Activated CD4-positive, alpha-beta T cell treated with anti-CD3 and anti-CD28 coated beads for 48 hours (primary cell): ENCODE data around the gene ADCY4.
"Not testable (repeated sequence)": the region's sequence is repeated elsewhere in the genome, so short reads cannot be mapped to it uniquely, and the experiment has no call there.

ENCODE experiments used
- DNase-seq: peaks from one replicate; pipeline ENCODE4 v3.0.0-alpha.2; 2020

Gene ADCY4

DNA sequence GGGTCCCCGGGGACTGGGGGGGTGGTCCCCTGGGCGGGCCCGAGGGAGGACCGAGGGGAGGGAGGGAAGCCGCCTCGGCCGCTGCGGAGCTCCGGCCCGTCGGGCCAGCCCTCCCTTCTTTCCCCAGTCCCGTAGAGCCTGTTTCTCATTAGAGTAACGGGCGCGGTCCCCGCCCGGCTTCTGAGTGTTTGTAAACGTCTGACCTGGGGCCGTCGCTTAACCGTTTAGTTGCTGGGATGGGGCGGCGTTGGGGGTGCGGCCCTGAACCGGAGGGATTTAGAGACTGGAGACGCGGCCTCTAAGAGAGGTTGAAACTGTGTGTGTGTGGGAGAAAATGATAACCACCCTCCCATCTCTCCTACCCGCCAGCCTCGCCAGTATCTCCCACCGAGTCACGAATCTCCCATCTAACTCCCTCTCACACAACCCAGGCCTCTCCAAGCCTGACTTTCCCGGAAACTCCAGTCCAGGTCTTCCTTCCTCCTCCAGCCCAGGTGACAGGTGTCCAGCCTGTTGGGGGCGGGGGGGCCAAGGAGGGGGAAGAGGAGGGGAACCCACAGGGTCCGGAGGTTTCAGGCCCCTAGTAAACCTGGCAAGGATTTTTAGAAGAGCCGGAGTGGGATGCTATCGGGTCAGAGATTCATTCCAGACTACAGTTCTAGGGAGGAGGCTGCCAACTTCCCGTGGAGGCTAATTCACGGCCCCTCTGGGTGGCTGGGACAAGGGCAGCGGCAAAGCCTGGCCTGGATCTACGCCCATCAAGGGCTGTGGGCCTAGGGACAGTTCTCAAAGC is 32.0 kb upstream of the ADCY4 start:
- DNase-seq = peak; percentile 50

DNA sequence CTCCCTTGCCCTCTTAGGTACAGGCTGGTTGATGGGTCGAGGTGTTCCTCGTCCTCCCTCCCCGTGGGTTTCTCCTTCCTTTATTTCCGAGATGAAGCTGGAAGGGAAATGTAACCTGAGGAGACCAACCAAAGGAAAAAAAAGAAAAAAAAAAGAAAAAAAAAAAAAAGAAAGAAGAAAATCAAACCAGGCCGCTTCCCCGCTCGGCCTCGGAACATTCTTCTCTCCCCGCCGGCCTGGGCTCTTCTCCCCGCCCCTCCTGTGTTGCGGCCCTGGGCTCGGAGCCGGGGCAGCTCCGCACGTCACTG is 31.5 kb upstream of the ADCY4 start:
- no peak for DNase-seq

DNA sequence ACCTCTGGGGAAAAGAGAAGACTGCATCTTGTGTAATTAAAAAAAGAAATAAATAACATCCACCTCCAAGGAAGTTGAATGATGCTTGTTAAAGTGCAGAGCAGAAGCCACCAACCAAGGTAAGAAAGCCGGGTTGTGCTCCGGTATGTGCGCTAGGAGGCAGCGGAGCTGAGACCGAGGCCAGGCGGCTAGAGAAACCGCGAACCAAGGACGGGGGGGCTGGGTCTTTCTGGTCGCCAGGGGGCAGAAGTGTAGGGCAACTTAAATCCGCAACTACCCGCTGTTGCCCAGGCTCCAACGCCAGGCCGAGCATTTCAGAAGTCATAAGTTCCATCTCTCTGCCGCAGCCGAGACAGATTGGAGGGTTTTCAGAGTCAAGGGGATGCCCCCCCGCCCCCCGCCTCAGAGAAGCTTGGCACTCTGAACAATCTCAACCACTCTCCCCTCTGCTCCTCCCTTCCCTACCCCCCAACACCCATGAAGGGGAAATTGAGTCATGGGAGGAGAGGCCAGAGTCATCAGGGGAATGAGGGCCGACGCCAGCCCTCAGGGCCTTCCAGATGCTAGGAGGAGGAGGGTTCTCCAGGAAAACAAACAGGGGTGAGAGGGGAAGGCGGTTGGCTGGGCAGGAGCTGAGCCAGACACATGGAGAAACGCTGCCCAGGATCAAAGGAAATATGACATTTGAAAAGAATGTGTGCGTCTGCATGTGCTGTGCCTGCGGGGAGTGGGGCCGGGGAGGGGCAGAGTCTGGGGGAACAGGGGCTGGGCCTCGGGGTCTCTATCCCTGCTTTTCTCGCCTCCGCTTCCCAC is 30.9 kb upstream of the ADCY4 start:
- peak; percentile 85 for DNase-seq

DNA sequence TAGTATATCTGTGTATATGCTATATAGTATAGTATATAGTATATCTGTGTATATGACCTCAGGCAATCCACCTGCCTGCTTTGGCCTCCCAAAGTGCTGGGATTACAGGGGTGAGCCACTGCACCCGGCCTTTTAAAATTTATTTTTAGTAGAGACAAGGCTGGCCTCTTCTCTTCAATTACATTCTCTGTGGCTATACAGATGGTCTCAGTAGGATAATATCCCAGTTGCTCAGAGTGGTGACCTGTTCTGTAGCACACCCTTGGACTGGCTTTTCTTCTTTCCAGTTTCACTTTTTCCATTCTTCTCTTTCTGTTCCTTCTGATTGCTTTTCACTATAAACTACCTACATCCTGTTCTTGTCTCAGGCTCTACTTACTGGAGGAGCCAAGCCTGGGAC is 30.0 kb upstream of the ADCY4 start:
- no peak for DNase-seq

DNA sequence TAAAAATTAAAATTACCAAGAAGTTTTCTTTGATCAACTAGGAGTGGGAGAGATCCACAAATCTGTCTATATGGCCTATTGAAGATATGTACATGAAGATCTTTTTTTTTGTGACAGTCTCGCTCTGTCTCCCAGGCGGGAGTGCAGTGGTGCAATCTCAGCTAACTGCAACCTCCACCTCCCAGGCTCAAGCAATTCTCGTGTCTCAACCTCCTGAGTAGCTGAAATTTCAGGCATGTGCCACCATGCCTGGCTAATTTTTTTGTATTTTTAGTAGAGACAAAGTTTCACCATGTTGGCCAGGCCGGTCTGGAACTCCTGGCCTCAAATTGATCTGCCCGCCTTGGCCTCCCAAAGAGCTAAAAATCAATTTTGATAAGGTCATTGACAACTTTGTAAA is 28.5 kb upstream of the ADCY4 start:
- no peak for DNase-seq

DNA sequence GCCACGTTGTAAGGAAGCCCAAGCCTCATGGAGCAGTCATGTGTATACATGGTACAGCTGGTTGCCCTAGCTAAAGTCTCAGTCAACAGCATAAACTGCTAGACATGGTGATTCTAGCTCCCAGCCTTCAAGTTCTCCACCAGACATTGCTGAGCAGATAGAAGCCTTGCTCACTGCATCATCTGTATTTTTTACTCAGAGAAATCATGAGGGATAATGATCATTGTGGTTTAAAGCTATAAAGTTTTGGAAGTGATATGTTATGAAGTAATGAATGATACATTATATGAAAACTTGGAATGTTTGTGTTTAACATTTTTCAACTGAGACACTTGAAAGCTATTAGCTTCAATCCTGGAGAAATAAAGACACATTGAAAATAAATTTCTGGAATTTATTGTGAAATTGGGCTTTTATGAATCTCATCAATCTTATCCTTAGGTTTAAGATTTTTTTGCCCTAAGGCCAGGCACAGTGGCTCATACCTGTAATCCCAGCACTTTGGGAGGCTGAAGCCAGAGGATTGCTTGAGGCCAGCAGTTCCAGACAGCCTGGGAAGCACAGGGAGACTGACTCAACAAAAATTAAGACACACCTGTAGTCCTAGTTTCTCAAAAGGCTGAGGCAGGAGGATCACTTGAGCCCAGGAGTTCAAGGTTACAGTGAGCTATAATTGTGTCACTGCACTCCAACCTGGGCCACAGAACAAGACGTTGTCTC is 27.5 kb upstream of the ADCY4 start:
- no peak for DNase-seq

DNA sequence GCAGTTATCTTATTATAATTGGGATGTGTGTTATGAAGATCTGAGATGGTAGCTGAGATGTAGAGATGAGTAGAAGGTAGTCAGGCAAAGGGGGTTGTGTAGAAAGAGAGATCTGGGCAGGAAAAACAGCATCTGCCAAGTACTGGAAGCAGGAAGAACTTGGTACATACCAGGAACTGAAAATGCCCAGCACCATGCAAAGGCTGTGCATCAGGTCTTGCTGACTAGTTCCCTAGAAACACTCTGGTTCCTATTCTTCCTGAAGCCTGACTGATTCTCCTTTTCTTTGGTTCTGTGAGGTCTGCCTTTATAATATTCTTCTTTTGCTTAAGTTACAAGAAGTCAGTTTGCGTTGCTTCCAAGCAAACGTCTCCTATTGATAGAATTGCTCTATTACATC is 26.5 kb upstream of the ADCY4 start:
- DNase-seq = no peak

DNA sequence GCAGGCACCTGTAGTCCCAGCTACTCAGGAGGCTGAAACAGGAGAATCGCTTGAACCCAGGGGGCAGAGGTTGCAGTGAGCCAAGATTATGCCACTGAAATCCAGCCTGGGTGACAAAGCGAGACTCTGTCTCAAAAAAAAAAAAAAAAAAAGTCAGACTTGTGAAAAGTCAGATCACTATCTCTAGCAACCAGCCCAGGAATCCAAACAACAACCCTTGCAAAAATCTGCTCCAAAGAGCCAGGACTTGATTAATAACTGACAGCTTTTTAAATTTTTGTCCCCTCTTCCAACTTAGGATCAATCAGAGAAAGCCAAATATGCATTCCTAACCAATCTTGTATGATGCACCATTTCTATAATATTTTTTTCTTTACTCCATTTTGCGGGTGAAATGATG is 25.4 kb upstream of the ADCY4 start:
- no peak for DNase-seq

DNA sequence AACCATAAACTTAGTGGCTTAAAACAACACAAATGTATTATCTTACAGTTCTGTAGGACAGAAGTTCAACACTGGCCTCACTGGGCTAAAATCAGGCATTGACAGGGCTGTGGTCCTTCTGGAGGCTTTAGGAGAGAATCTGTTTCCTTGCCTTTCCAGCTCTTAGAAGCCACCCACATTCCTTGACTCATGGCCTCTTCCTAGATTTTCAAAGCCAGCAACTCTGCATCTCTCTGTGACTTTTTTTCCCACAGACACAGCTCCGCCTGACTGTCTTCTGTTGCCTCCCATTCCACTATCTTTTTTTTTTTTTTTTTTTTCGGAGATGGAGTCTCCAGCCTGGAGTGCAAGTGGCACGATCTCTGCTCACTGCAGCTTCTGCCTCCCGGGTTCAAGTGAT is 21.3 kb upstream of the ADCY4 start:
- no peak for DNase-seq

DNA sequence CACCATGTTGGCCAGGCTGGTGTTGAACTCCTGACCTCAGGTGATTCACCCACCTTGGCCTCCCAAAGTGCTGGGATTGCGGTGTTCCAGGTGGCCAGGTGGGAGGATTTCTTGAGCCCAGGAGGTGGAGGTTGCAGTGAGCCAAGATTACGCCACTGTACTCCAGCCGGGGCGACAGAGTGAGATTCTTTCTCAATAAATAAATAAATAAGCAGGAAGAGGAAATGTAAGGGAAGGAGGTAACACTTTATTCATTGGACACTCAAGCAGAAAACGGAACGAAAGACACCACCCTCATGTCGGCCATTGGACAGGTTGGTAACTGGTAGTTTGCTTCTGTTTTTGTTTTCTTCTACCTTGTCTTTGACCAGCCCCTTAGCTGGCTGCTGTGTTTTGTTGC is 20.1 kb upstream of the ADCY4 start:
- DNase-seq = no peak

DNA sequence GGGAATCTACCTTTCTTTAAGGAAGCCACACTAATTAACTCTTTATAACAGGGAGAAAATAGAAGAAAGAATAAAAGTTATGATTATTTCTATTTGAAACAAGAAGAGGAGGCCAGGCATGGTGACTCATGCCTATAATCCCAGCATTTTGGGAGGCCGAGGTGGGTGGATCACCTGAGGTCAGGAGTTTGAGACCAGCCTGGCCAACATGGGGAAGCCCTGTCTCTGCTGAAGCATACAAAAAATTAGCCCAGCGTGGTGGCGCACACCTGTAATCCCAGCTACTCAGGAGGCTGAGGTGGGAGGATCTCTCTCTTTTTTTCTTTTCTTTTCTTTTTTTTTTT is 19.6 kb upstream of the ADCY4 start:
- DNase-seq = not testable (repeated sequence)

DNA sequence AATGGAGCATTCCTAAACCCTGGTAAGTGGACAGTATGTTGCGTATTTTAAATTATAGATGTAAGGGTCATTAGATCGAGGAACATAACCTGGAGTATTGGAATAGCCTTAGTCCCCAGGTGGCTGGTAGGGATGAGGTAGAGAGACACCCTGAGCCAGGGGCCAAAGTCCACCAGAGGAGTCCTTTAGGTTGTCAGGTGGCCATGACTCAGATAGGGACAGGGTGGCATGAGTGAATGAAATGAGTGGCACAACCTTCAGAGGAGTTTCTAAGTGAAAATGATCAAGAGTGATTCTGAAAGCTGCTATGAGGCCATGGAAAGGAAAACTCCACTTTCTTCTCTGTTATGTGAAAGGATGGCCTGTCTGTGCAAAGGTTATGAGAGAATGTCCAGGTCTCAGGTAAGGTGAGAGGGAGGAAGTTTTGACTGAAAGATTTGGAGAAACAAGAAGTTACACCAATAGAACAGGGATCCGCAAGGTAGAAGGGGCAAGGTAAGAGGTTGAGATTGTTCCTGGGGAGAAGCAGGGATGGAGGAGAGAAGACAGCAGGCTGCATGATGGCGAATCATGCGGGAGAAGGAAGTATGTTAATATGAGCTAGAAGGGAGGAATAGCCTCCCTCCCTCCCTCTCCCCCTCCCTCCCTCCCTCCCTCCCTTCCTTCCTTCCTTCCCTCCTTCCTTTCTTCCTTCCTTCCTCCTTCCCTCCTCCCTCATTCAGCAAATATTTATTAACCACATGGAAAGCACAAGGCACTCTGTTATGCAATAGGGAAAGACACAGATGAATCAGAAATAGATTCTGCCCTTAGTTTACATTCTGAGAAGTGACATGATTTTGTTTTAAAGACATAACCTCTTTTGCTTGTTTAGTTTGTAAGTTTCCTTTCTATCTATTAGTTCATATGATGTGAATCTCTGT is 18.9 kb upstream of the ADCY4 start:
- no peak for DNase-seq

DNA sequence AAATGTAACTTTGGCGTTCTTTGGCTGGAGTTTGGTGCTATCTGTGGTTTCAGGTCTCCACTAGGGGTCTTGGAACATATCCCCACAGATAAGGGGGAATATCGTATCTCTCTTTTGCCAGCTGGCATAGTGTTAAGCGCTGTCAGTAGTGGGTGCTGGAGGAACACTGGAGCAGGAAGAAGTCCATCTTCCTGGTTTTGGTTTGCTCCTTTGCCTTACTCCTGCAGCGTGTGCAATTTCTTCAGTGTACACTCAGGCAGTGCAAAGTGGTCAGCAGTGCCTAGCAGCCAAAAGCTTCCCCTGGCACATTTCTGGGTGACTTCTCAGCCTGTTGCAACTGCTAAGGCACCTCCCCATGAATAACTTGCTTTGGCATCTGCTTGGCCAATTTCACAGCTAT is 16.6 kb upstream of the ADCY4 start:
- no peak for DNase-seq

DNA sequence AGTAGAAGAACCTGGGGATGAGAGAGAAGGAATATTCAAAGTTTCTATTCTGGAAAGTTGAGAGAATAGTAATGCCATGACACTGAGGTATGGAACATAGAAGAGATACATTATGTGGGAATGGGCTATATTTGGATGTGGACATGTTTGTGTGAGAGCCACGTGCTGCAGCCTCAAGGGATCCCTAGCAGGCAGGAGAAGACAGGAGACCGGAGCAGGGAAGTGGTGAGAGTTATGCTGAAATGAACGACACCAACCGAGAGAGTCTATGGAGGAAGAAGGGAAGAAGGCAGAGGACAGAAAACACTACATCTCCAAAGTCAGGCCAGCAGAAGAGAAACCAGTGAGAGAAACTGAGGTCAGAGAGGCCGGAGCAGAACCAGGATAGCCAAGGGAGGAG is 14.9 kb upstream of the ADCY4 start:
- no peak for DNase-seq

DNA sequence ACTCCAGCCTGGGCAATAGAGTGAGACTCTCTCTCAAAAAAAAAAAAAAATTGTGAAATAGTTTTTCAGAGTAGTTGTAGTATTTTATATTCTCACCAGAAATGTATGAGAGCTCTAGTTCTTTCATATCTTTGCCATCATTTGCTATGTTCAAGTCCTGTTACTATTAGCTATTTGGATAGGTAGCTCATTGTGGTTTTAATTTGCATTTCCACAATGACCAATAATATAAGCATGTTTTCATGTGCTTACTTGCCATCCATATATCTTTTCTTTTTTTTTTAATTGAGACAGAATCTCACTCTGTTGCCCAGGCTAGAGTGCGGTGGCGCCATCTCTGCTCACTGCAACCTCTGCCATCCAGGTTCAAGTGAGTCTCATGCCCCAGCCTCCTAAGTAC is 13.3 kb upstream of the ADCY4 start:
- DNase-seq = no peak

DNA sequence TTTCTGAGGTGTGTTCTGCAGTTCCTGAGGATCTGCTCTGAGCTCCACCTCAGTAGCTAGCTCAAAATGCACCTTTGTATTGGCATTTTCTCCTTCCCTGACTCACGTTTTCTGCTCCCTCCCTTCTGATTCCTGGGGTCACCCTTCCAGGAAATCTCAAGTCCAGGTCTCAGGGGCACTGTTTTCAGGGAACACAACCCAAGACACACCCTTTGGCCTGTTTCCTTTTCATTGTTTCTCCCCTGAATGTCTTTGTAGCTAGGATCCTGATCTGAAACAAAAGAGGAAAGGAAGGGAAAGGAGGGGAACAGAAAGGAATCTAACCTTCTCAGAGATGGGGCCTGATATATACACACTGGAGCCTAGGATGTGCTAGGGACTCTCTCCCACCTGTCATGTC is 12.3 kb upstream of the ADCY4 start:
- no peak for DNase-seq

DNA sequence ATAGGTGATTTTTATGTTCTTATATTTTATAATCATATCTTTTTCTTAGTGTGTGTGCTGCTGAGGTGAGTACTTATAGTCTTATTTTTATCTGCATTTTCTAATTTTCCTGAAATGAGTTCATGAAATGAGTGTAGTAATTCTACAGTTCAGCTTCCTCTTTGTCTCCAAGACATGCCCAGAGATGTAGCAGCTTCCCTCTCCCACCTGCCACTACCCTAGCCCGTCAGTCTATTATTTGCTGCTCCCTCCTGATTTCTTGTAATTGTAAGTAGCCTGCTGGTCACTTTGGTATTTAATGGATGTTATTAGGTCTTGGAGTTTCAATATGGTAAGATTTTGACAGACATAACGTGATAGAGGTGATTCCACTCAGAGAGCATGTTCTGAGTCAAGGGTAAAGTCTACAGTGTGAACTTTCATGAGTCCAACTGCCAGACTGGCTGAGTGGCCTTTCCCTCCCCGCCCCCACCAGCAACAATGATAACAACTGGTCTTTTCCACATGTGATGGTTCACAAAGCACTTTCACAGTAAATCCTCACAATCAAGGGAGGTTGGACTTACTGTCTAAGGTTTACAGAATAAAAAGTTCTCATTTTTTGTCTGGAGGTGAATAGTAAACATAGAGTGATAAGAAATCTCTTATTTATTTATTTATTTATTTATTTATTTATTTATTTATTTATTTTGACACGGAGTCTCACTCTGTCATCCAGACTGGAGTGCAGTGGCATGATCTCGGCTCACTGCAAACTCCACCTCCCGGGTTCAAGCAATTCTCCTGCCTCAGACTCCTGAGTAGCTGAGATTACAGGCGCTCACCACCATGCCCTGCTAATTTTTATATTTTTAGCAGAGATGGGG is 9.2 kb upstream of the ADCY4 start:
- DNase-seq = no peak

DNA sequence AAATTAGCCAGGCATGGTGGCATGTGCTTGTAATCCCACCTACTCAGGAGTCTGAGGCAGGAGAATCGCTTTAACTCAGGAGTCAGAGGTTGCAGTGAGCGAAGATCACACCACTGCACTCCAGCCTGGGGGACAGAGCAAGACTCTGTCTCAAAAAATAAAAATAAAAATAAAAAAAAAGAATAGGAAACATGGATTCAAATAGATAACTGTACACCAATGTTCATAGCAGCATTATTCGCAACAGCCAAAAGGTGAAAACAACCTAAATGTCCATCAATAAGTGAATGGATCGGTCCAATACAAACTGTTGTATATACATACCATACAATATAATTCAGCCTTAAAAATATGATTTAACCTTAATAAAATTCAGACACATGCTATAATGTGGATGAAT is 8.0 kb upstream of the ADCY4 start:
- DNase-seq = no peak

DNA sequence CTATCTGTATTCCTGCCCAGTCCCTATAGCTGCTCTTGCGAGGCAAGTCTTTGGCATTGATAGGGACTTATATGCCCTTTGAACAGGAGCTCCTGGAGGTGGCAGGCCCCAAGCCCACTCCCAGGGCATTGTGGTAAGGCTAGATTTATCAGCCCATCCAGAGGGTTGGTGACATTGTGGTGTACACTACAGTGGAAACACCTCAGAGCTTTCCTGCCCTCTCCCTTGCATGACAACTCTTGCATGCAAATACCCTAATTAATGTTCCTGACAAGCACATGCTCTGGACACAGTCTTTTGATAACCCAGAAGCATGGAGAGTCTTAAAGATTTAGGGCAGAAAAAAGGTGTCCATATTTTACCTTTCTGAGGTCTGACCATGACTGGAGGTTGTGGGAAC is 5.7 kb upstream of the ADCY4 start:
- DNase-seq = no peak

DNA sequence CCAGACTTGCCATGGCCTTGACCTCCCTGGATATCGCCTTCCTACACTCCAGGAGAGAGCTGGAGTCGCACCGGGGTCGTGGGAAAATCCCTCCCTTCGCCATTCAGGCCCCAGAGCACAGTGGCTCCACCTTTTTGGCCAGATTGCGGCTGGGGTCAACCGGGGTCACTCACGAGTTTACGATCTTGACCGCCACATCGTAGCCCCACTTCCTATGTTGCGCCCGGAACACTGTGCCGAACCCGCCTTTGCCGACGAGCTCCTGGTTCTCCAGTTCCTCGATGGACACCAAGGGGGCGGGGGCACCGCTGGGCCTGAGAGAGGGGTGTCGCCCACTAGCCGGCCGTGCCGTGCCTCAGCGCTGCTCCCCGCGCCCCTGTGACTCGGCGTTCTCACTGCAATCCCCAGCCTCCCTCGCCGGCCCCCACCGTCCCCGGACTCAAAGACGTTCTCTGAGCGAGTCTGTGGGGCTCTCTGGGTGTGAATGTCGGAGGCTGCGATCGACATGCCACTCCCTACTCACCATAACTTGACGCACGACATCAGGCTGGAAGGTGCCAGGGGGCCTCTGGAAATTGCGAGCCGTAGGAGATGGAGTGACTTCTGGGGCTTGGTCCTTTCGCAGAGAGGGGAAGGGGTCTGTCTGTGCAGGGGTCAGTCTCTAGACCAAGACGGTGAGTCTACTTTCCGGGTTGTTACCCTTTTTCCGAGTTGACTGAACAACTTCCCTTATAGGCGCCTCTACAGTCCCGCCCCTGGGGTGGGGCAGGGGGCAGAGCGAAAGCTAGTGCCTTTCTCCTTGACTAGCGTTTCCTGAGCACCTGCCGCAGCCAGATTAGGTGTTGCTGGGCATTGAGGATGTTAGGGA is 4.6 kb upstream of the ADCY4 start, which contains the start of gene RIPK3:
RIPK3 (minus strand) TSS at position 708 of the 868 bp plus-strand sequence; CDS start at position 543, 165 bp downstream.
- DNase-seq = peak; percentile 76

DNA sequence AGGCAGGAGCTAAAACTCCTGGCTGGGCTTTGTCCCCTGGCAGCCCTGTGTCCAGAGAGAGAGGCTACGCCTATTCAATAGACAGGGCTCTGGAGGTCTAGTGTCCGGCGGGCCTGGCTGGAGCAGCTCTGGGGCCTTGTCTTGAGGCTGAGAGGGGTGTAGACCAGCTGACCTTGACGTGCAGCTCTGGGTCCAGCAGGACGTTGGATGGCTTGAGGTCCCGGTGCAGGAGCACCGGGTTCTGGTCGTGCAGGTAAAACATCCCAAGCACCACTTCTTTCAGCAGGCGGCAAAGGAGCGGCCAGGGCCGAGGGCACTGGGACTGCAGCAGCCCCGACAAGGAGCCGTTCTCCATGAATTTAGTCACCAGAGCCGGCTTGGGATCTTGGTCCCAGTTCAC is 4.0 kb upstream of the ADCY4 start:
- no peak for DNase-seq
